CD4-positive, alpha-beta T cell (primary cell): ENCODE measurements around the gene IFNA1. TPM values are rescaled to one million over a fixed set of nuclear protein-coding genes. Genes with fewer than 3 reads are reported as not detected.

Experiments
- ATAC-seq: fragments of 200-7000 bp; cut with Tn5 transposase; one replicate; pipeline ENCODE4 v1.10.0; 2022; ENCODE audit warnings: mild to moderate bottlenecking; ENCODE audit not compliant: poor library complexity
- CTCF ChIA-PET: fragments of 350-600 bp; sonication (Branson Sonifier 250); formaldehyde crosslinking; loops from one replicate; lab custom pipeline; 2021; ENCODE audit warnings: antibody characterized with exemption, inconsistent platforms; lab: Charles Lee
- POLR2A ChIA-PET: fragments of 350-600 bp; sonication (Branson Sonifier 250); formaldehyde crosslinking; loops from one replicate; lab custom pipeline; 2021; ENCODE audit warnings: antibody characterized with exemption, inconsistent platforms; lab: Charles Lee
- DNase-seq, 14 experiments: peaks; one replicate each; pipeline ENCODE4 v3.0.0-alpha.2; 2013 to 2020; ENCODE audit warnings: mixed read lengths in 2 of 14
- H3K27ac ChIP-seq, 2 donors: one replicate each; pipeline versions ENCODE4 v1.5.1 to v1.7.0; 2013; ENCODE audit warnings: low read length in 2 of 2, low read depth in 1 of 2, mild to moderate bottlenecking in 1 of 2
- H3K27me3 ChIP-seq, 2 experiments: 1 replicate in 1 of 2; 2 replicates in 1 of 2; pipeline versions ENCODE4 v1.6.1 to v1.7.0; 2013; ENCODE audit warnings: low read length in 2 of 2, control low read depth in 1 of 2, mild to moderate bottlenecking in 1 of 2, moderate library complexity in 1 of 2; ENCODE audit not compliant: insufficient read depth in 2 of 2, control insufficient read depth in 1 of 2
- H3K36me3 ChIP-seq: one replicate; pipeline ENCODE4 v1.6.1; 2013; ENCODE audit warnings: low read length, control low read depth; ENCODE audit not compliant: insufficient read depth
- H3K4me1 ChIP-seq: one replicate; pipeline ENCODE4 v1.6.1; 2013; ENCODE audit warnings: low read length, control low read depth; ENCODE audit not compliant: insufficient read depth
- H3K4me3 ChIP-seq: one replicate; pipeline ENCODE4 v1.5.1; 2013; ENCODE audit warnings: mild to moderate bottlenecking, low read length, moderate library complexity
- H3K9me3 ChIP-seq, 2 experiments: 1 replicate in 1 of 2; 2 replicates in 1 of 2; pipeline versions ENCODE4 v1.6.1 to v1.7.0; 2013; ENCODE audit warnings: low read length in 2 of 2, mild to moderate bottlenecking in 2 of 2, control low read depth in 1 of 2, moderate library complexity in 1 of 2; ENCODE audit not compliant: control insufficient read depth in 1 of 2, insufficient read depth in 1 of 2
- H3K27ac Mint-ChIP-seq: one replicate; pipeline ENCODE4 v1.8.0; 2020; ENCODE audit warnings: mixed read lengths
- H3K27me3 Mint-ChIP-seq: one replicate; pipeline ENCODE4 v1.8.0; 2021; ENCODE audit warnings: mixed read lengths
- H3K36me3 Mint-ChIP-seq: one replicate; pipeline ENCODE4 v1.8.0; 2021; ENCODE audit warnings: low read depth, mixed read lengths
- H3K4me1 Mint-ChIP-seq: one replicate; pipeline ENCODE4 v1.8.0; 2021; ENCODE audit warnings: low read depth, mixed read lengths
- H3K4me3 Mint-ChIP-seq: one replicate; pipeline ENCODE4 v1.8.0; 2020; ENCODE audit warnings: mild to moderate bottlenecking, mixed read lengths
- H3K9me3 Mint-ChIP-seq: one replicate; pipeline ENCODE4 v1.8.0; 2020; ENCODE audit warnings: mixed read lengths
- CTCF ChIP-seq: fragments of 200-600 bp; IDR thresholded peaks from one replicate; pipeline ENCODE4 v1.8.0; 2022; ENCODE audit warnings: antibody characterized with exemption, mild to moderate bottlenecking
- intact Hi-C, 2 experiments: fragments of 100-400 bp; cut with DNase I in 1 of 2; cut with micrococcal nuclease in 1 of 2; formaldehyde crosslinking; loops; one replicate each; pipeline versions ENCODE4 v1.15.1 to v1.9.0; 2023 to 2025; cut with DNase I, micrococcal nuclease
- total RNA-seq, 174 experiments: library from RNA in 2 of 174; stranded (reverse) in 2 of 174; gene quantifications; one replicate each; pipeline ENCODE4 v1.2.3 and lab custom pipeline; 2021 to 2026

The IFNA1 gene
- total RNA-seq, 2 experiments from 2014 or later, result not detected

GRCh38 chr9:21452681-21453080, 12.4 kb downstream of the IFNA1 start:
- intact Hi-C loops, result loop anchor here in 1 of 2 experiments (5.0 kb wide), 2 partner anchors 130 to 215 kb away; no protein-coding TSS in a partner anchor
- CTCF ChIA-PET, result no interaction called here
- POLR2A ChIA-PET, result no interaction called here

DNA sequence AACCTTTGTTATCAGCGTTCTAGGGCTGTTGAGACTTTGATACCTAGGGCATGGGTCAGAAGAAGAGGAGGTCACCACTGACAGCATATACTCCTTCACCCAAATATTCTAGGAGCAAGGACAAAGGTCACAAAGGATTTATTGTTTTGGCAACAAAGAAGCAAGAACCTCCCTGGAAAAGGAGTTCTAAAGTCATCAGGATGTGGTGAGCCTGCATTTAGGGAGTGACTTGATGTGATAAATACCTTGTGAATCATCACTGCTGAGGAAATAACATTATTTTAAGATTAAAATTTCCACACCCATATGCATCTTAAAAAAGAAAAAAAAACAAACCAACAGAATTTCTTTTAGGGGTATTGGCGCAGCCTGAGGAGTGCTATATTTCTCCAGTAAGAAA, 13.9 kb downstream of the IFNA1 start:
- Mint-ChIP-seq H3K4me1 (no peaks in the 10 kb centered on the region), H3K9me3 (no peaks in the 10 kb centered on the region), H3K4me3 (no peak overlapping the region), H3K36me3 (no peaks in the 10 kb centered on the region), H3K27ac (no peak overlapping the region), H3K27me3 (peaks cover 17% of the 10 kb centered on the region)
- Histone ChIP-seq H3K36me3 (no peaks in the 10 kb centered on the region), H3K9me3 (no peaks in the 10 kb centered on the region), H3K27me3 (no peaks in the 10 kb centered on the region), H3K4me3 (no peak overlapping the region), H3K27ac (no peak overlapping the region), H3K4me1 (no peaks in the 10 kb centered on the region)
- DNase-seq, result no peak
- POLR2A ChIA-PET, result no interaction called here
- no peak for ATAC-seq
- CTCF ChIA-PET, result interaction anchor here (1.2 to 1.5 kb wide), 3 partner anchors 20 to 219 kb away, joined by 4 to 6 read pairs (median 5); no protein-coding TSS in a partner anchor
- intact Hi-C loops, result loop anchor here in 1 of 2 experiments (5.0 kb wide), 2 partner anchors 132 to 217 kb away; no protein-coding TSS in a partner anchor
- no peak for TF ChIP-seq CTCF

More at GRCh38 chr9:21452681-21453080, 12.4 kb downstream of the IFNA1 start:
- no peak for DNase-seq
- Mint-ChIP-seq H3K27me3 (peaks cover 6% of the 10 kb centered on the region), H3K4me3 (no peak overlapping the region), H3K4me1 (no peaks in the 10 kb centered on the region), H3K36me3 (no peaks in the 10 kb centered on the region), H3K27ac (no peak overlapping the region), H3K9me3 (no peaks in the 10 kb centered on the region)
- no peak for ATAC-seq
- no peaks in the 10 kb centered on the region for H3K27me3 ChIP-seq
- H3K4me1 ChIP-seq, result no peaks in the 10 kb centered on the region
- H3K36me3 ChIP-seq, result no peaks in the 10 kb centered on the region
- H3K9me3 ChIP-seq, result no peaks in the 10 kb centered on the region
- TF ChIP-seq CTCF, result no peak
- no peak overlapping the region for H3K4me3 ChIP-seq
- H3K27ac ChIP-seq, result no peak overlapping the region

GRCh38 chr9:21455320-21455719, 15.1 kb downstream of the IFNA1 start:
- TF ChIP-seq CTCF, result peak; percentile 56
- Histone ChIP-seq H3K4me1 (no peaks in the 10 kb centered on the region), H3K9me3 (no peaks in the 10 kb centered on the region), H3K27me3 (no peaks in the 10 kb centered on the region), H3K4me3 (no peak overlapping the region), H3K36me3 (no peaks in the 10 kb centered on the region), H3K27ac (no peak overlapping the region)
- intact Hi-C loops, result loop anchor here in 1 of 2 experiments (1.0 to 5.0 kb wide), 3 partner anchors 21 to 218 kb away; no protein-coding TSS in a partner anchor
- no peak overlapping the region for H3K27ac Mint-ChIP-seq
- no peaks in the 10 kb centered on the region for H3K9me3 Mint-ChIP-seq
- ATAC-seq (peak; percentile 89), DNase-seq (peak in 6 of 14 experiments; percentile 2 to 69 (median 39))
- H3K4me1 Mint-ChIP-seq, result no peaks in the 10 kb centered on the region
- H3K36me3 Mint-ChIP-seq, result no peaks in the 10 kb centered on the region
- no peak overlapping the region for H3K4me3 Mint-ChIP-seq
- CTCF ChIA-PET, result interaction anchor here (0.6 to 1.7 kb wide), 13 partner anchors 11 to 137 kb away, joined by 3 to 13 read pairs (median 4); partner anchors contain the start of gene KLHL9
- peaks cover 24% of the 10 kb centered on the region for H3K27me3 Mint-ChIP-seq
- POLR2A ChIA-PET, result interaction anchor here (0.6 to 1.5 kb wide), 2 partner anchors 21 to 129 kb away, joined by 4 to 6 read pairs; no protein-coding TSS in a partner anchor
